Measurements from ENCODE around the gene SDF4.

SDF4 gene

GRCh38 chr1:1212780-1213344 lies 18.9 kb downstream of the SDF4 start:
- DNase-seq (ENCODE audit: low spot score): no peak

GRCh38 chr1:1211541-1212441 lies 20.0 kb downstream of the SDF4 start:
- DNase-seq (ENCODE audit: low spot score): no peak

GRCh38 chr1:1210726-1211540 lies 20.9 kb downstream of the SDF4 start:
- peak; percentile 60 for DNase-seq (ENCODE audit: low spot score)

GRCh38 chr1:1208713-1209433 lies 22.9 kb downstream of the SDF4 start:
- peak; percentile 66 for DNase-seq (ENCODE audit: low spot score)

- DNase-seq (ENCODE audit: low spot score): no peak
Measured at GRCh38 chr1:1207571-1207892, 24.3 kb downstream of the SDF4 start.

GRCh38 chr1:1206966-1207531 lies 24.8 kb downstream of the SDF4 start:
- no peak for DNase-seq (ENCODE audit: low spot score)

- no peak for DNase-seq (ENCODE audit: low spot score)
Measured at GRCh38 chr1:1206376-1206965, 25.3 kb downstream of the SDF4 start, which contains the start of gene TNFRSF18. Gene TNFRSF18, minus strand, starts transcription at chr1:1206592. Its CDS starts 21 bp downstream, at chr1:1206571.

GRCh38 chr1:1205769-1206375 lies 25.9 kb downstream of the SDF4 start:
- DNase-seq (ENCODE audit: low spot score): no peak

GRCh38 chr1:1204998-1205768 lies 26.6 kb downstream of the SDF4 start:
- no peak for DNase-seq (ENCODE audit: low spot score)

GRCh38 chr1:1204425-1204920 lies 27.3 kb downstream of the SDF4 start:
- no peak for DNase-seq (ENCODE audit: low spot score)

- no peak for DNase-seq (ENCODE audit: low spot score)
Measured at GRCh38 chr1:1203561-1204424, 28.0 kb downstream of the SDF4 start.

GRCh38 chr1:1202831-1203560 lies 28.8 kb downstream of the SDF4 start:
- no peak for DNase-seq (ENCODE audit: low spot score)

GRCh38 chr1:1200876-1201810 lies 30.7 kb downstream of the SDF4 start:
- no peak for DNase-seq (ENCODE audit: low spot score)

- DNase-seq (ENCODE audit: low spot score): no peak
Measured at GRCh38 chr1:1199961-1200875, 31.6 kb downstream of the SDF4 start.

GRCh38 chr1:1199141-1199960 lies 32.5 kb downstream of the SDF4 start:
- DNase-seq (ENCODE audit: low spot score): no peak

Data from left forelimb (tissue), 1 donor.